WERI-Rb-1 (cell line): ENCODE data around the gene SLC46A1.

Experiments used
- DNase-seq: peaks from one replicate; pipeline ENCODE4 v3.0.0-alpha.2; 2020
- H3K27ac ChIP-seq: fragments of 250-450 bp; sonication (Bioruptor Pico); 2 replicates; pipeline ENCODE4 v1.5.1; 2020; ENCODE audit warnings: mild to moderate bottlenecking, moderate library complexity
- H3K27me3 ChIP-seq: fragments of 250-450 bp; sonication (Bioruptor Pico); 2 replicates; pipeline ENCODE4 v1.5.1; 2021; ENCODE audit warnings: mild to moderate bottlenecking, low read depth, moderate library complexity; ENCODE audit not compliant: insufficient read depth, severe bottlenecking
- H3K36me3 ChIP-seq: fragments of 250-450 bp; sonication (Bioruptor Pico); 2 replicates; pipeline ENCODE4 v1.5.1; 2020; ENCODE audit warnings: mild to moderate bottlenecking, moderate library complexity
- H3K4me3 ChIP-seq: 2 replicates; pipeline ENCODE4 v1.5.1; 2011; ENCODE audit warnings: low read depth, mild to moderate bottlenecking, control low read depth, low read length
- H3K9me3 ChIP-seq: fragments of 250-450 bp; sonication (Bioruptor Pico); 2 replicates; pipeline ENCODE4 v1.5.1; 2021; ENCODE audit warnings: mild to moderate bottlenecking, moderate library complexity; ENCODE audit not compliant: severe bottlenecking
- TF ChIP-seq, protein P1 (sequence below): IDR thresholded peaks from 2 replicates; pipeline ENCODE4 v1.5.1; 2011; ENCODE audit warnings: low read depth, mild to moderate bottlenecking, control low read depth, inconsistent platforms, low read length

SLC46A1 gene

DNA sequence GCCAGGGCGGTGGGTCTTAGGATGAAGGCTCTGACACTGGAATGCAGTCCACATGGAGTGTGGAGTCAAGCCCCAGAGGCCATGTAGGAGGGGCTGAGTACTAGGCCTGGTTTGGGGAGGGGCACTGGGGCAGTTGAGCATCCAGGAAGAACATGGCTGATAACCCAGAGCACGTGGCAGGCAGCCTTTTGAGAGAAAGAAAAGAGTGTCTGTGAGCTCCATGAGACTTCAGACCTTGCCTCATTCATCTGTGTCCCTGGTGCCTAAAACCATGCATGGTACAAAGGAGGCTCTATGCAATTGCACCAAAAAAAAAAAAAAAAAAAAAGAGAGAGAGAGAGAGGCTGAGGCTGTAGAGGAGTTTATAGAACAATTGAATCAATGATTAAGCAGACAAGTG is 14.6 kb downstream of the SLC46A1 start:
- Histone ChIP-seq H3K9me3 (no peaks in the 10 kb centered on the region), H3K27me3 (no peaks in the 10 kb centered on the region), H3K4me3 (no peak overlapping the region), H3K36me3 (peaks cover 78% of the 10 kb centered on the region), H3K27ac (no peak overlapping the region)
- DNase-seq: no peak
- TF ChIP-seq, protein P1, sequence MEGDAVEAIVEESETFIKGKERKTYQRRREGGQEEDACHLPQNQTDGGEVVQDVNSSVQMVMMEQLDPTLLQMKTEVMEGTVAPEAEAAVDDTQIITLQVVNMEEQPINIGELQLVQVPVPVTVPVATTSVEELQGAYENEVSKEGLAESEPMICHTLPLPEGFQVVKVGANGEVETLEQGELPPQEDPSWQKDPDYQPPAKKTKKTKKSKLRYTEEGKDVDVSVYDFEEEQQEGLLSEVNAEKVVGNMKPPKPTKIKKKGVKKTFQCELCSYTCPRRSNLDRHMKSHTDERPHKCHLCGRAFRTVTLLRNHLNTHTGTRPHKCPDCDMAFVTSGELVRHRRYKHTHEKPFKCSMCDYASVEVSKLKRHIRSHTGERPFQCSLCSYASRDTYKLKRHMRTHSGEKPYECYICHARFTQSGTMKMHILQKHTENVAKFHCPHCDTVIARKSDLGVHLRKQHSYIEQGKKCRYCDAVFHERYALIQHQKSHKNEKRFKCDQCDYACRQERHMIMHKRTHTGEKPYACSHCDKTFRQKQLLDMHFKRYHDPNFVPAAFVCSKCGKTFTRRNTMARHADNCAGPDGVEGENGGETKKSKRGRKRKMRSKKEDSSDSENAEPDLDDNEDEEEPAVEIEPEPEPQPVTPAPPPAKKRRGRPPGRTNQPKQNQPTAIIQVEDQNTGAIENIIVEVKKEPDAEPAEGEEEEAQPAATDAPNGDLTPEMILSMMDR: no peak

DNA sequence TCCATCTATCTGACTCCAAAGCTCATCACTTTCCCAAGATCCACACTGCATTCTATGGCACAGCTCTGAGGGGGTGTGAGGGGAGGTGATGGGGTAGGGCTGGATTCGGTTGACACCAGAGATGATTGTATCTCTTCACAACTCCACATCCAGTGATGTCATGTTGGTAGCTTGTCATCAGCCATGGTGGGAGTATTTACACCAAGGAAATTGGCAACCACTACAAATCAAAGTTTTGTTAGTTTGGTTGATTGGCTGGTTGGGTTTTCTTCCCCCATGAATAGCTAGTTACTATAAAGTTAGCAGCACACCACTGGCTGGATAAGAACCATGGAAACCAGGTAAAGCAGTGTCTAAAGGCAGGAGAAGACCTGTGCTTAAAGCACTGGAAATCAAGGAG is 15.0 kb downstream of the SLC46A1 start:
- H3K27me3 ChIP-seq: no peaks in the 10 kb centered on the region
- H3K27ac ChIP-seq: no peak overlapping the region
- no peak for DNase-seq
- peaks cover 77% of the 10 kb centered on the region for H3K36me3 ChIP-seq
- no peak overlapping the region for H3K4me3 ChIP-seq
- TF ChIP-seq, protein P1: no peak
- H3K9me3 ChIP-seq: no peaks in the 10 kb centered on the region

DNA sequence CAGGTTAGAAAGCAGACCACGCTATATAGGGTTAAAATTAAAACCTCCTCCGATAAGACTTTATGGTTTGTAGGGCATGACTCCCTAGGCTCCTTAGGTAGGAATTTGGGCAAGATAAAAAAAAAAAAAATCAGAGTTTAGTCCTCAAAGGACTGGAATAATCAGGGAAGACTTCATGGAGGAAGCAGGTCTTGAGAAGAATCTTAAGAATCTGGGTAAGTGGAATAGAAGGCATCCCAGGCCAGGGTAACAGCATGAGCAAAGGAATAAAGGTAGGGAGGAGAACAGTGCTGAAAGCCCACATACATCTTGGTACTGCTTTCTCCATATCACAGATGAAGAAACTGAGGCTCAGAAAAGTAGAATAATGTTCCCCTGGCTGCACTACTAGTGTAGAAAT is 15.4 kb downstream of the SLC46A1 start:
- no peak for DNase-seq
- H3K4me3 ChIP-seq: no peak overlapping the region
- H3K27me3 ChIP-seq: no peaks in the 10 kb centered on the region
- TF ChIP-seq, protein P1: no peak
- H3K36me3 ChIP-seq: peaks cover 77% of the 10 kb centered on the region
- H3K9me3 ChIP-seq: no peaks in the 10 kb centered on the region
- H3K27ac ChIP-seq: no peak overlapping the region

DNA sequence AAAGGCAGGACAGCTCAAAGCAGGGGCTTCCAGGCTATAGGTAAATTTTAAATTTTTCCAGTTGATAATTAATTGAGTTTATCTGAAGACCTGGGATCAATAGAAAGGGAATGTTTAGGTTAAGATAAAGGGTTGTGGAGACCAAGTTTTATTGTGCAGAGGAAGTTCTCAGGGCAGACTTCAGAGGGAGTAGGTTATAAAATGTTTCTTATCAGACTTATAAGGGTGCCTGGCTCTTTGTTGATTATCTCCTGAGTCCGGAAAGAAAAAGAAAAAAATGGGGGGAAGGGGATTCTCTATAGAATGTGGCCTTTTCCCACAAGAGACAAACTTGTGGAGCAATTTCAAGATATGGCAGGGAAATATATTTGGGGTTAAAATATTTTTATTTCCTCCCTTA is 15.9 kb downstream of the SLC46A1 start:
- Histone ChIP-seq H3K36me3 (peaks cover 76% of the 10 kb centered on the region), H3K27me3 (no peaks in the 10 kb centered on the region), H3K27ac (no peak overlapping the region), H3K9me3 (no peaks in the 10 kb centered on the region), H3K4me3 (no peak overlapping the region)
- DNase-seq: no peak
- TF ChIP-seq, protein P1: no peak

DNA sequence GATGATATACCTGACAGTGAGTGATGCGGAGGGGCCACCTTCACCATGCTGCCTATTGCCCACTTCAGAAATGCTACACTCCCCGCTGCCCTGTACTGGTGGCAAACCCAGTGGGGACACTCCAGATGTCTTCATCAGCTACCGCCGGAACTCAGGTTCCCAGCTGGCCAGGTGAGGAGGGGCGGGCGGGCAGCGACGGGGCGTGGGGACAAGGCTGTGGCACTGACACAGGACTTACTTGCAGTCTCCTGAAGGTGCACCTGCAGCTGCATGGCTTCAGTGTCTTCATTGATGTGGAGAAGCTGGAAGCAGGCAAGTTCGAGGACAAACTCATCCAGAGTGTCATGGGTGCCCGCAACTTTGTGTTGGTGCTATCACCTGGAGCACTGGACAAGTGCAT is 17.9 kb downstream of the SLC46A1 start:
- TF ChIP-seq, protein P1: no peak
- no peaks in the 10 kb centered on the region for H3K27me3 ChIP-seq
- no peak for DNase-seq
- peaks cover 75% of the 10 kb centered on the region for H3K36me3 ChIP-seq
- no peaks in the 10 kb centered on the region for H3K9me3 ChIP-seq
- no peak overlapping the region for H3K4me3 ChIP-seq
- no peak overlapping the region for H3K27ac ChIP-seq

DNA sequence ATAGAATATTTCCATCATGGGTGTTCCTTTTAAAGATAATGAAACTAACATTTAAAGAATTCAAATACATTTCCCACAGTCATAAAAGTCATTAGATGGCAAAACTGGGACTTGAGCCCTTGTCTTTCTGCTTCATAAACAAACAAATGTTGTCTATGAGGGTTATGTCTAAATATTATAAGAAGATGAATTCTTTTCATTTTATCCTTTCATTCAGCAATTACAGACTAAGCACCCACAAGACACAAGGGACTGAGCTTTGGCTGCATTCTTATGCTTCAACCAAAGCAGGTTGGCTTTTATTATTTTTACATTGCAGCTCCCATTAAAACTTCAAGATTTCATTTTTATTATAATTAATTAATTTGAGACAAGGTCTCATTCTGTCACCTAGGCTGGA is 19.6 kb downstream of the SLC46A1 start:
- Histone ChIP-seq H3K9me3 (no peaks in the 10 kb centered on the region), H3K27me3 (no peaks in the 10 kb centered on the region), H3K27ac (no peak overlapping the region), H3K36me3 (peaks cover 71% of the 10 kb centered on the region), H3K4me3 (no peak overlapping the region)
- TF ChIP-seq, protein P1: no peak
- DNase-seq: no peak
